ENCODE measurements around the gene OR5AP2.
"Not testable (repeated sequence)": the region's sequence is repeated elsewhere in the genome, so short reads cannot be mapped to it uniquely, and the experiment has no call there.

Gene OR5AP2

DNA sequence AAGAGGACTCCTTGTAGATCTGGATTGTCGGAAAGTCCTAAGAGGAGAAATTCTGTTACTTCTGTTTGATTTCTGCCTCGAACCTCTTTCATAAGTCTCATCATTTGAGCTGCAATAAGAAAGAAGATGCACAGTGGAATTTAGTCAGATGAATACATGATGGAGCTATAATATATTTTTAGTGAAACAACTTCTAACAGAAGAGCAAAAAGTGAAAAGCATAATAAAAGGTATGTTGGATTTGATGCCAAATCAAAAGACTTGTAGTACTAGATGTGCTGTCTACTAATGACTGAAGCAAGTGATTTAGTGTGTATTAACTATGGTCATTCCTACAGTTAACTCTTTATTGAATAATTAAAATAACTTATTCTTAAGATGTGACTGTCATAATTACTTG, at the start of gene OR5AP2:
Gene OR5AP2 (minus strand): TSS at position 101 of the 400 bp plus-strand sequence. CDS start 0 bp downstream, at position 101.
- H3K4me3 ChIP-seq (ENCODE audit: low read length), result no peak within 1 kb of the TSS
- TF ChIP-seq, protein P1, sequence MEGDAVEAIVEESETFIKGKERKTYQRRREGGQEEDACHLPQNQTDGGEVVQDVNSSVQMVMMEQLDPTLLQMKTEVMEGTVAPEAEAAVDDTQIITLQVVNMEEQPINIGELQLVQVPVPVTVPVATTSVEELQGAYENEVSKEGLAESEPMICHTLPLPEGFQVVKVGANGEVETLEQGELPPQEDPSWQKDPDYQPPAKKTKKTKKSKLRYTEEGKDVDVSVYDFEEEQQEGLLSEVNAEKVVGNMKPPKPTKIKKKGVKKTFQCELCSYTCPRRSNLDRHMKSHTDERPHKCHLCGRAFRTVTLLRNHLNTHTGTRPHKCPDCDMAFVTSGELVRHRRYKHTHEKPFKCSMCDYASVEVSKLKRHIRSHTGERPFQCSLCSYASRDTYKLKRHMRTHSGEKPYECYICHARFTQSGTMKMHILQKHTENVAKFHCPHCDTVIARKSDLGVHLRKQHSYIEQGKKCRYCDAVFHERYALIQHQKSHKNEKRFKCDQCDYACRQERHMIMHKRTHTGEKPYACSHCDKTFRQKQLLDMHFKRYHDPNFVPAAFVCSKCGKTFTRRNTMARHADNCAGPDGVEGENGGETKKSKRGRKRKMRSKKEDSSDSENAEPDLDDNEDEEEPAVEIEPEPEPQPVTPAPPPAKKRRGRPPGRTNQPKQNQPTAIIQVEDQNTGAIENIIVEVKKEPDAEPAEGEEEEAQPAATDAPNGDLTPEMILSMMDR (conservative IDR thresholded peaks at IDR 0.05; ENCODE audit: low read length), result no peak

DNA sequence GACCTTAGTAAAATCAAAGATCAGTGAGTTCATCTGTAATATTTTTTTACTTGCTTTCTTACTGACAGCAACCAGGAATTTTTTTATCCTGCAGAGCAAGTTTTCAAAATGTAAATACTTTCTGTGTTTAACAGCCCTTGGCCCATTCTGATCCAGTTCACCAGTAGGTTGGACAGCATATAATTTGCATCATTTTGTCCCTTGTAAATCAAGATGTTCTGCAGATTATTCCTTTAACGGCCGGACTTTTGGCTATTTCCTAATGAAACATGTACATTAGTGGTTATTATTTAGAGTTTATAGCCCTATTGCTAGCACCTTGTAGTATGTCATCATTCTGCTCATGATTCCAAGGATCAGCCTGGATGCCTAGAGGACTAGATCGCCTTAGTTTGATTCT, 48.9 kb upstream of the OR5AP2 start:
- H3K4me3 ChIP-seq (ENCODE audit: low read length); DNase-seq (ENCODE audit: low read depth): not testable (repeated sequence)

More for the DNA sequence above, at the start of gene OR5AP2:
- DNase-seq (ENCODE audit: low read depth), result no peak

DNA sequence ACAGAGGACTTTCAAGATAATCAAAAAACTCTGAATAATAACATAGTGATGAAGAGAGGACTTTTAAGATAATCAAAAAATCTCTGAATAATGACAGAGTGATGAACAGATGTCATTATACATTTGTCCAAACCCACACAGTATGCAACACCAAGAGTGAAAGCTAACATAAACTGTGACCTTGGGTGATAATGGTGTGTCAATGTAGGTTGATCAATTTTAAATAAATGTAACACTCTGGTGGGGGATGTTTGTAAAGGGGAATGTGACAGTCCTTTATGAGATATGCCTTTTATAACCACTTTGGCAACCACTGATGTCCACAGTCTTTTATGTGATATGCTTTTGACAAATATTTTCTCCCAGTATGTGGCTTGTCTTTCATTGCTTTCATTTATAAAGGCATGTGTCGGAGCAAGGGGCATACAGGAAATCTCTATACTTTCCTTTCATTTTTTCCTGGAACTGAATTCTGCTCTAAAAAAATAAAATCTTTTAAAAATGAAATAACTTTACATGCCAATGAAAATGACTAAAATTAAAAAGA, 46.4 kb upstream of the OR5AP2 start:
- H3K4me3 ChIP-seq (ENCODE audit: low read length), result no peak overlapping the region
- no peak for DNase-seq (ENCODE audit: low read depth)
- TF ChIP-seq, protein P1 (conservative IDR thresholded peaks at IDR 0.05; ENCODE audit: low read length), result no peak

DNA sequence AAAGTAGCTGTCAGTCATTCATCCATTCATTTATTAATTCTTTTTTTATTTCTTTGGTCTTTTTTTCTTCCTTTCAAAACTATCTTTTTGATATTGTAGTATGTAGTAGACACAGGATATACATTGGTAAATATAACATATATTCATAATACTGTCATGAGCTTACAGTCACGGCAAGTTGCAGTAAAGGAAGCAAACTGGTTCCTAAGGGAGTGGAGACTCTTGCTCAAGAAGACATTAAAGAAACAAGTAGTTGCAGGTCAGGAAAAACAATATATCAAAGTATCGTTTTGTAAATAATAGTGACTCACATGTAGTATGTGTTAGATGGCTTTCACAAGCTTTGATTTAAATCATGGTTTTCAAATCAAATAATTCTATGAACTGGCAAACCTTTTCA, 28.7 kb upstream of the OR5AP2 start:
- TF ChIP-seq, protein P1 (conservative IDR thresholded peaks at IDR 0.05; ENCODE audit: low read length), result no peak
- no peak for DNase-seq (ENCODE audit: low read depth)
- H3K4me3 ChIP-seq (ENCODE audit: low read length), result no peak overlapping the region

DNA sequence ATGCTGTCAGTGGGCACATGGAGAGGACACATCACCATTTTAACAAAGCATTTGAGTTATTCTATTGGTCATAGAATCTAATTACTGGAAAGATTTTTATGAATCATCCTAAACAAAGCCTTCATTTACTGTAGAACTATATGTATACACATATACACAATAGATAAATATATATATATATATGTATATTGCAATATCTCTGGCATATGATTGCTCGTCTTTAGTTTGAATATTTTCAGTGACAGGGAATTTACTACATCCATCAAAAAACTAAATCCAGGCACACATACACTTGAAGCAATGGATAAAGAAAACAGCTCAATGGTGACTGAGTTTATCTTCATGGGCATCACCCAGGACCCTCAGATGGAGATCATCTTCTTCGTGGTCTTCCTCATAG, 21.1 kb upstream of the OR5AP2 start, which contains the start of gene OR5AR1:
Gene OR5AR1 (plus strand): TSS at position 301 of the 400 bp plus-strand sequence. CDS start 0 bp downstream, at position 301.
- TF ChIP-seq, protein P1 (conservative IDR thresholded peaks at IDR 0.05; ENCODE audit: low read length), result no peak
- no peak for DNase-seq (ENCODE audit: low read depth)
- H3K4me3 ChIP-seq (ENCODE audit: low read length), result no peak within 1 kb of the TSS

DNA sequence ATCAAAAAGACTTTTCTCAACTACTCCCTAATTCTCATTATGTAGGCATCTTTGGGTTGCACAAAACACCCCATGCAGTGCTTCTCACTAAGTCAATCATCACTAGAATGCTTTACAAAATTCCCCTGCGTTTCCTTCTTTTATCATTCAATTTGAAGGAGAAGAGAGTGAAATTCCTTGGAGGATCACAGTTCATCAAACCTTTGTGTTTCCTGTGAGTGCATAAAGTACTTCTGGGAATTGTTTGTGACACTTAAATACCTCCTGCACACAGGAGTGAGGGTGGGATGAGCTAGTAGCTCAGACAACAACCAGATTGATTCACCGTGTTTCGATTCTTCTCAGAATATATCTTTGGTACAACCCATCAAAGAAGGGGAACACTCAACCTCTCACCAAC, 17.5 kb upstream of the OR5AP2 start:
- DNase-seq (ENCODE audit: low read depth), result no peak
- no peak overlapping the region for H3K4me3 ChIP-seq (ENCODE audit: low read length)
- TF ChIP-seq, protein P1 (conservative IDR thresholded peaks at IDR 0.05; ENCODE audit: low read length), result no peak

DNA sequence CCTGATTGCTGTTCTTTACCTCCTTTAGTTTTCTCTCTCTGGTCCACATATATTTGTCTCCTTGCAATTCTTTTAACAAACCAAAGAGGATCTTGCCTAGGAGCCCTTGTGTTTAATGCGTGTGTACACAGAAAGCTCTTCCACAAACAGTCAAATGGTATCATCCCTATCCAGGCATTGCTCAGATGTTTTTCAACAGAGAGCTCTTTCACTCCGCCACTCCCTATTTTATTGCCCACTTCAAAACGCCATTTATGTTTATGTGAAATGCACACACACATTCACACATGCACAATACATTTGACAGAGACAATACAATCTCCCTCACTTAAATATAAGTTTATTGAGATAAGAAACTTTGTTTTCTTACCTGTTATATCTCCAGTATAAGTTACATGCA, 4.7 kb downstream of the OR5AP2 start:
- TF ChIP-seq, protein P1 (conservative IDR thresholded peaks at IDR 0.05; ENCODE audit: low read length), result no peak
- DNase-seq (ENCODE audit: low read depth), result no peak
- H3K4me3 ChIP-seq (ENCODE audit: low read length), result no peak overlapping the region
